RPMI8226 (cell line): ENCODE results near the gene ROMO1.
A peak's percentile ranks its signal among the peaks of the same experiment; 100 is the strongest.
"Not testable (repeated sequence)": the region's sequence is repeated elsewhere in the genome, so short reads cannot be mapped to it uniquely, and the experiment has no call there.

ENCODE experiments used
- DNase-seq: peaks from one replicate; pipeline ENCODE4 v3.0.0-alpha.2; 2015

ROMO1 gene

GRCh38 chr20:35732644-35732982, 33.4 kb downstream of the ROMO1 start:
- no peak for DNase-seq

GRCh38 chr20:35734374-35734773, 35.2 kb downstream of the ROMO1 start:
- DNase-seq: no peak

- DNase-seq: no peak
These were observed 35.8 kb downstream of the ROMO1 start for GRCh38 chr20:35734777-35735649.

- no peak for DNase-seq
These were observed 36.7 kb downstream of the ROMO1 start for GRCh38 chr20:35735826-35736470.

GRCh38 chr20:35737865-35738333, 38.7 kb downstream of the ROMO1 start:
- no peak for DNase-seq

GRCh38 chr20:35738410-35739179, 39.4 kb downstream of the ROMO1 start:
- DNase-seq: no peak

GRCh38 chr20:35739294-35740163, 40.3 kb downstream of the ROMO1 start:
- DNase-seq: peak; percentile 13

- peak; percentile 100 for DNase-seq
These were observed 42.9 kb downstream of the ROMO1 start, which contains the start of gene RBM39 for GRCh38 chr20:35741892-35742740. Gene RBM39, minus strand, starts transcription at chr20:35742260. Its CDS starts 1,386 bp downstream, at chr20:35740874.

- DNase-seq: peak; percentile 67
These were observed 43.7 kb downstream of the ROMO1 start for GRCh38 chr20:35742741-35743523.

GRCh38 chr20:35743693-35744491, 44.7 kb downstream of the ROMO1 start:
- peak; percentile 17 for DNase-seq

GRCh38 chr20:35744492-35744841, 45.3 kb downstream of the ROMO1 start:
- DNase-seq: not testable (repeated sequence)
